Astrocyte (in vitro differentiated cells and primary cell): Measurements from ENCODE around the gene EXOSC10. TPM values are rescaled to one million over a fixed set of nuclear protein-coding genes. Genes with fewer than 3 reads are reported as not detected.

ENCODE experiments used
- DNase-seq: peaks from one replicate; pipeline ENCODE4 v3.0.0-alpha.2; 2010; ENCODE audit warnings: low read depth
- FAIRE-seq: peaks from 2 replicates; lab custom pipeline; 2011; peaks lifted over from hg19 to GRCh38; lab: Jason Lieb, UNC
- H2AFZ ChIP-seq: 2 replicates; pipeline ENCODE4 v1.6.0; 2012; ENCODE audit warnings: low read depth, low read length, inconsistent platforms
- H3K27ac ChIP-seq: 2 replicates; pipeline ENCODE4 v1.5.1; 2011; ENCODE audit warnings: low read depth, low read length, inconsistent platforms
- H3K27me3 ChIP-seq: 2 replicates; pipeline ENCODE4 v1.6.0; 2011; ENCODE audit warnings: low read length, inconsistent platforms; ENCODE audit not compliant: insufficient read depth
- H3K36me3 ChIP-seq: 2 replicates; pipeline ENCODE4 v1.5.1; 2011; ENCODE audit warnings: low read length, inconsistent platforms; ENCODE audit not compliant: insufficient read depth
- H3K4me1 ChIP-seq: 2 replicates; pipeline ENCODE4 v1.5.1; 2011; ENCODE audit warnings: low read length, inconsistent platforms; ENCODE audit not compliant: insufficient read depth
- H3K4me2 ChIP-seq: 2 replicates; pipeline ENCODE4 v1.6.0; 2012; ENCODE audit warnings: low read length, inconsistent platforms
- H3K4me3 ChIP-seq: 2 replicates; pipeline ENCODE4 v1.5.1; 2011; ENCODE audit warnings: low read depth, mild to moderate bottlenecking, low read length, inconsistent platforms; ENCODE audit not compliant: insufficient read depth
- H3K79me2 ChIP-seq: 2 replicates; pipeline ENCODE4 v1.6.0; 2012; ENCODE audit warnings: mild to moderate bottlenecking, low read length, inconsistent platforms; ENCODE audit not compliant: insufficient read depth
- H3K9ac ChIP-seq: 2 replicates; pipeline ENCODE4 v1.6.0; 2012; ENCODE audit warnings: mild to moderate bottlenecking, low read length, inconsistent platforms
- H3K9me3 ChIP-seq: 2 replicates; pipeline ENCODE4 v1.5.1; 2012; ENCODE audit warnings: low read depth, mild to moderate bottlenecking, low read length, inconsistent platforms; ENCODE audit not compliant: insufficient read depth
- H4K20me1 ChIP-seq: 2 replicates; pipeline ENCODE4 v1.6.0; 2012; ENCODE audit warnings: low read length, inconsistent platforms; ENCODE audit not compliant: insufficient read depth
- H3K27ac Mint-ChIP-seq: one replicate; pipeline ENCODE4 v1.8.0; 2021; ENCODE audit warnings: mild to moderate bottlenecking, mixed read lengths; ENCODE audit not compliant: unreplicated experiment
- H3K27me3 Mint-ChIP-seq: one replicate; pipeline ENCODE4 v1.8.0; 2021; ENCODE audit warnings: low read depth, mixed read lengths; ENCODE audit not compliant: unreplicated experiment
- H3K36me3 Mint-ChIP-seq: one replicate; pipeline ENCODE4 v1.8.0; 2021; ENCODE audit warnings: low read depth, mixed read lengths; ENCODE audit not compliant: unreplicated experiment
- H3K4me1 Mint-ChIP-seq: one replicate; pipeline ENCODE4 v1.8.0; 2021; ENCODE audit warnings: low read depth, mixed read lengths; ENCODE audit not compliant: unreplicated experiment
- H3K4me3 Mint-ChIP-seq: one replicate; pipeline ENCODE4 v1.8.0; 2021; ENCODE audit warnings: mild to moderate bottlenecking, moderate library complexity, mixed read lengths; ENCODE audit not compliant: unreplicated experiment
- H3K9me3 Mint-ChIP-seq: one replicate; pipeline ENCODE4 v1.8.0; 2021; ENCODE audit warnings: mild to moderate bottlenecking, mixed read lengths; ENCODE audit not compliant: unreplicated experiment
- CTCF ChIP-seq: IDR thresholded peaks from 2 replicates; pipeline ENCODE4 v1.5.1; 2011; ENCODE audit warnings: low read depth, mild to moderate bottlenecking, inconsistent platforms, low read length, moderate library complexity; ENCODE audit not compliant: insufficient read depth
- EZH2 ChIP-seq: IDR thresholded peaks from 2 replicates; pipeline ENCODE4 v1.6.1; 2012; ENCODE audit warnings: mild to moderate bottlenecking, low read length, inconsistent platforms; ENCODE audit not compliant: insufficient read depth
- total RNA-seq: library from RNA; stranded (reverse); gene quantifications from 2 replicates; pipeline ENCODE4 v1.2.1, GENCODE V29; 2021

The EXOSC10 gene
- total RNA-seq, 1 donor from 2014 or later: 56.8 TPM

GRCh38 chr1:11027316-11027715 is 72.4 kb downstream of the EXOSC10 start:
- no peak for DNase-seq
- Mint-ChIP-seq H3K27ac (no peak overlapping the region), H3K9me3 (no peaks in the 10 kb centered on the region), H3K4me1 (peaks cover 4% of the 10 kb centered on the region), H3K36me3 (peaks cover 21% of the 10 kb centered on the region), H3K27me3 (no peaks in the 10 kb centered on the region), H3K4me3 (no peak overlapping the region)
- H2AFZ ChIP-seq: no peak overlapping the region
- H3K79me2 ChIP-seq: peaks cover 8% of the 10 kb centered on the region
- H3K27ac ChIP-seq: no peak overlapping the region
- H4K20me1 ChIP-seq: peaks cover 48% of the 10 kb centered on the region
- FAIRE-seq: no peak
- no peak for TF ChIP-seq CTCF
- no peak for TF ChIP-seq EZH2
- H3K9me3 ChIP-seq: no peaks in the 10 kb centered on the region
- H3K4me1 ChIP-seq: no peaks in the 10 kb centered on the region
- H3K36me3 ChIP-seq: peaks cover 51% of the 10 kb centered on the region
- no peak overlapping the region for H3K9ac ChIP-seq
- H3K4me2 ChIP-seq: no peak overlapping the region
- no peak overlapping the region for H3K4me3 ChIP-seq
- no peaks in the 10 kb centered on the region for H3K27me3 ChIP-seq

GRCh38 chr1:11026903-11027302 is 72.8 kb downstream of the EXOSC10 start:
- Histone ChIP-seq H3K9me3 (no peaks in the 10 kb centered on the region), H4K20me1 (peaks cover 52% of the 10 kb centered on the region), H2AFZ (no peak overlapping the region), H3K4me1 (no peaks in the 10 kb centered on the region), H3K36me3 (peaks cover 55% of the 10 kb centered on the region), H3K27me3 (no peaks in the 10 kb centered on the region), H3K4me3 (no peak overlapping the region), H3K27ac (no peak overlapping the region), H3K9ac (no peak overlapping the region), H3K79me2 (peaks cover 12% of the 10 kb centered on the region), H3K4me2 (no peak overlapping the region)
- Mint-ChIP-seq H3K27me3 (no peaks in the 10 kb centered on the region), H3K4me3 (no peak overlapping the region), H3K4me1 (peaks cover 4% of the 10 kb centered on the region), H3K27ac (no peak overlapping the region), H3K9me3 (no peaks in the 10 kb centered on the region), H3K36me3 (peaks cover 25% of the 10 kb centered on the region)
- DNase-seq (no peak), FAIRE-seq (no peak)
- TF ChIP-seq CTCF (no peak), EZH2 (no peak)

GRCh38 chr1:11026052-11026451 is 73.6 kb downstream of the EXOSC10 start:
- no peaks in the 10 kb centered on the region for H3K27me3 Mint-ChIP-seq
- H3K9me3 Mint-ChIP-seq: no peaks in the 10 kb centered on the region
- Histone ChIP-seq H3K27me3 (no peaks in the 10 kb centered on the region), H3K4me3 (no peak overlapping the region), H3K36me3 (peaks cover 60% of the 10 kb centered on the region), H3K9me3 (no peaks in the 10 kb centered on the region), H3K79me2 (peaks cover 17% of the 10 kb centered on the region), H3K27ac (no peak overlapping the region), H3K4me2 (no peak overlapping the region), H4K20me1 (peaks cover 60% of the 10 kb centered on the region), H2AFZ (no peak overlapping the region), H3K4me1 (no peaks in the 10 kb centered on the region), H3K9ac (no peak overlapping the region)
- peaks cover 4% of the 10 kb centered on the region for H3K4me1 Mint-ChIP-seq
- peak overlapping the region; percentile 41 for H3K27ac Mint-ChIP-seq
- TF ChIP-seq CTCF (no peak), EZH2 (no peak)
- H3K36me3 Mint-ChIP-seq: peaks cover 26% of the 10 kb centered on the region
- no peak overlapping the region for H3K4me3 Mint-ChIP-seq
- FAIRE-seq: no peak
- no peak for DNase-seq
